IMR-90 (cell line): ENCODE data around the gene IGFBP6. TPM values are rescaled to one million over a fixed set of nuclear protein-coding genes. Genes with fewer than 3 reads are reported as not detected.

Source experiments
- microRNA-seq, 2 experiments: library from miRNA; stranded (forward) in 1 of 2; unstranded in 1 of 2; fragments of 10-50 nt in 1 of 2; fragments of <30 nt in 1 of 2; gene quantifications in 1 of 2; microRNA quantifications in 1 of 2; one replicate each; pipeline versions ENCODE3 to v1.1.0; 2013 to 2020; ENCODE audit not compliant: insufficient read depth in 1 of 2, insufficient read length in 1 of 2, unreplicated experiment in 1 of 2
- polyA plus RNA-seq, 3 experiments: library from polyadenylated mRNA; depleted of rRNA; stranded (reverse); fragments of >200 nt; gene quantifications; 2 replicates each; pipeline ENCODE4 v1.2.3, GENCODE V29; 2012; ENCODE audit warnings: low replicate concordance in 1 of 3
- small RNA-seq, 5 experiments: library from RNA; depleted of rRNA; stranded (forward); fragments of <200 nt; gene quantifications; one replicate each; pipeline ENCODE3, GENCODE V24; 2012
- total RNA-seq: library from RNA; depleted of rRNA; stranded (reverse); fragments of >200 nt; gene quantifications from 2 replicates; pipeline ENCODE4 v1.2.3, GENCODE V29; 2012; rRNA removed

The IGFBP6 gene
- total and polyA plus RNA-seq, 2 of the 4 experiments (the other 2 are of a cell fraction), result 124 to 337 TPM

Small RNA genes within 50 kb of the gene (microRNA-seq; reads per million reads assigned to microRNA genes)
- gene HIGD1AP1 (ENCODE audit: insufficient read depth, insufficient read length) (not detected), gene MIR6757 (ENCODE audit: insufficient read depth in 1 of 2, insufficient read length in 1 of 2, unreplicated experiment in 1 of 2) (0.37 to 5.2 reads per million in 2 experiments), gene RNU6-333P (ENCODE audit: insufficient read depth, insufficient read length) (not detected)

Small RNA genes within 50 kb of the gene (small RNA-seq; reads per million reads assigned to genes)
- gene HIGD1AP1 (0 reads per million in 5 experiments), gene MIR6757 (0 reads per million in 5 experiments), gene RNU6-333P (0 reads per million in 5 experiments)

Other genes with a start within 250 kb of the IGFBP6 start
- gene KRT78, start 248.7 kb upstream of the IGFBP6 start, total RNA-seq, result not detected in 2 replicates
- gene KRT78, start 248.7 kb upstream of the IGFBP6 start, polyA plus RNA-seq (2012; rRNA removed), result not detected in 2 replicates
- 10.9 and 14.2 TPM in 2 replicates for gene KRT8, start 192.6 kb upstream of the IGFBP6 start, total RNA-seq
- 38.6 and 39.3 TPM in 2 replicates for gene KRT8, start 192.6 kb upstream of the IGFBP6 start, polyA plus RNA-seq (2012; rRNA removed)
- 465 and 488 TPM in 2 replicates for gene KRT18, start 148.5 kb upstream of the IGFBP6 start, total RNA-seq
- gene KRT18, start 148.5 kb upstream of the IGFBP6 start, polyA plus RNA-seq (2012; rRNA removed), result 272 and 287 TPM in 2 replicates
- gene EIF4B, start 91.2 kb upstream of the IGFBP6 start, total RNA-seq, result 671 and 1,144 TPM in 2 replicates
- 227 and 313 TPM in 2 replicates for gene EIF4B, start 91.2 kb upstream of the IGFBP6 start, polyA plus RNA-seq (2012; rRNA removed)
- gene TNS2, start 47.6 kb upstream of the IGFBP6 start, total RNA-seq, result 10.4 and 10.6 TPM in 2 replicates
- 67.2 and 68.0 TPM in 2 replicates for gene TNS2, start 47.6 kb upstream of the IGFBP6 start, polyA plus RNA-seq (2012; rRNA removed)
- gene SPRYD3, start 18.3 kb upstream of the IGFBP6 start, total RNA-seq, result 21.7 and 25.6 TPM in 2 replicates
- gene SPRYD3, start 18.3 kb upstream of the IGFBP6 start, polyA plus RNA-seq (2012; rRNA removed), result 27.8 and 28.8 TPM in 2 replicates
- under 0.01 and 0.18 TPM in 2 replicates for gene SOAT2, start 5.8 kb downstream of the IGFBP6 start, total RNA-seq
- gene SOAT2, start 5.8 kb downstream of the IGFBP6 start, polyA plus RNA-seq (2012; rRNA removed), result 0.39 and 0.55 TPM in 2 replicates
- gene ZNF740, start 83.1 kb downstream of the IGFBP6 start, total RNA-seq, result 11.7 and 13.1 TPM in 2 replicates
- gene ZNF740, start 83.1 kb downstream of the IGFBP6 start, polyA plus RNA-seq (2012; rRNA removed), result 7.0 and 14.0 TPM in 2 replicates
- gene CSAD, start 83.3 kb downstream of the IGFBP6 start, total RNA-seq, result 5.0 and 5.4 TPM in 2 replicates
- gene CSAD, start 83.3 kb downstream of the IGFBP6 start, polyA plus RNA-seq (2012; rRNA removed), result 39.8 and 45.6 TPM in 2 replicates
- gene ITGB7, start 109.6 kb downstream of the IGFBP6 start, total RNA-seq, result under 0.01 and 0.18 TPM in 2 replicates
- gene ITGB7, start 109.6 kb downstream of the IGFBP6 start, polyA plus RNA-seq (2012; rRNA removed), result 0.44 and 0.60 TPM in 2 replicates
- gene RARG, start 134.5 kb downstream of the IGFBP6 start, total RNA-seq, result 7.5 and 7.9 TPM in 2 replicates
- 28.6 and 30.9 TPM in 2 replicates for gene RARG, start 134.5 kb downstream of the IGFBP6 start, polyA plus RNA-seq (2012; rRNA removed)
- 5.6 and 6.5 TPM in 2 replicates for gene ESPL1, start 170.6 kb downstream of the IGFBP6 start, total RNA-seq
- gene ESPL1, start 170.6 kb downstream of the IGFBP6 start, polyA plus RNA-seq (2012; rRNA removed), result 8.6 and 9.2 TPM in 2 replicates
- gene PFDN5, start 197.9 kb downstream of the IGFBP6 start, total RNA-seq, result 764 and 1,011 TPM in 2 replicates
- 1,210 and 1,338 TPM in 2 replicates for gene PFDN5, start 197.9 kb downstream of the IGFBP6 start, polyA plus RNA-seq (2012; rRNA removed)
- 47.2 and 49.8 TPM in 2 replicates for gene MYG1, start 202.0 kb downstream of the IGFBP6 start, total RNA-seq
- gene MYG1, start 202.0 kb downstream of the IGFBP6 start, polyA plus RNA-seq (2012; rRNA removed), result 63.7 and 73.6 TPM in 2 replicates
- 37.5 and 44.6 TPM in 2 replicates for gene AAAS, start 223.9 kb downstream of the IGFBP6 start, total RNA-seq
- 67.1 and 71.9 TPM in 2 replicates for gene AAAS, start 223.9 kb downstream of the IGFBP6 start, polyA plus RNA-seq (2012; rRNA removed)
- gene SP7, start 238.7 kb downstream of the IGFBP6 start, total RNA-seq, result not detected in 2 replicates
- gene SP7, start 238.7 kb downstream of the IGFBP6 start, polyA plus RNA-seq (2012; rRNA removed), result not detected in 2 replicates